ENCODE data around the gene GRK4. TPM values are rescaled to one million over a fixed set of nuclear protein-coding genes. Genes with fewer than 3 reads are reported as not detected.

GRK4 gene
- total RNA-seq, 6 donors from 2014 or later: 3.3 to 10.4 (median 4.7) TPM

GRCh38 chr4:3075652-3075981, 112.2 kb downstream of the GRK4 start:
- TF ChIP-seq CTCF (IDR thresholded peaks at IDR 0.05) (no peak), POLR2AphosphoS5 (IDR thresholded peaks at IDR 0.05) (no peak), POLR2A (IDR thresholded peaks at IDR 0.05) (no peak), EP300 (IDR thresholded peaks at IDR 0.05) (no peak)
- no peaks in the 10 kb centered on the region for H3K9me3 ChIP-seq
- H3K4me1 ChIP-seq: peaks cover 20 to 53% (median 23%) of the 10 kb centered on the region in 4 donors
- peak overlapping the region in 3 of 4 donors; percentile 69 to 96 (median 93) for H3K4me3 ChIP-seq
- DNase-seq (no peak), ATAC-seq (ENCODE audit: low FRiP score in 2 of 2) (no peak)
- no peaks in the 10 kb centered on the region for H3K27me3 ChIP-seq
- H3K27ac ChIP-seq: peak overlapping the region; percentile 85 to 96 (median 92)
- WGBS, 2 donors: 1 to 3% methylated on average over 7 to 8 of the region's 8 CpGs
- no peaks in the 10 kb centered on the region for H3K36me3 ChIP-seq

- H3K36me3 ChIP-seq: no peaks in the 10 kb centered on the region
- no peaks in the 10 kb centered on the region for H3K9me3 ChIP-seq
- H3K4me1 ChIP-seq: peaks cover 20 to 57% (median 23%) of the 10 kb centered on the region in 4 donors
- no peak overlapping the region for H3K27ac ChIP-seq
- no peaks in the 10 kb centered on the region for H3K27me3 ChIP-seq
- TF ChIP-seq EP300 (IDR thresholded peaks at IDR 0.05) (no peak), CTCF (IDR thresholded peaks at IDR 0.05) (no peak), POLR2AphosphoS5 (IDR thresholded peaks at IDR 0.05) (no peak), POLR2A (IDR thresholded peaks at IDR 0.05) (no peak)
- 68% methylated on average over 2 of the region's 2 CpGs for WGBS, 2 donors
- DNase-seq (no peak), ATAC-seq (ENCODE audit: low FRiP score in 2 of 2) (no peak)
- H3K4me3 ChIP-seq: no peak overlapping the region
These were observed 114.4 kb downstream of the GRK4 start for GRCh38 chr4:3077796-3078195.

DNA sequence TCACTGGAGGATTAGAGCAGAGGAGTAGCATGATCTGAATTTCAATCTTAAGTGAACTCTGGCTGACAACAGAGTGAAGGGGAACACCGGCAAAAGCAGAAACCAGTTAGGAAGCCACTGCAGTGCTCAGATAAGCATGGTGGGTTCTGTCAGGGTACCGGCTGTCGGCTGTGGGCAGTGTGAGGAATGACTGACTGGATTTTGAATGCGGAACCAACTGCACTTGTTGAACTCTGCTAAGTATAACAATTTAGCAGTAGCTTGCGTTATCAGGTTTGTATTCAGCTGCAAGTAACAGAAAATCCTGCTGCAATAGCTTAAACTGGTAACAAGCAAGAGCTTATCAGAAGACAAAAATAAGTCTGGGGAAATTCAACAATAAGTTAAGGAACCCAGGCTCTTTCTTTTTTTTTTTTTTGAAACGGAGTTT, 116.3 kb downstream of the GRK4 start:
- ATAC-seq (ENCODE audit: low FRiP score in 2 of 2): no peak
- 55 to 70% methylated on average over 6 of the region's 6 CpGs for WGBS, 2 donors
- no peak for TF ChIP-seq POLR2AphosphoS5 (IDR thresholded peaks at IDR 0.05)
- no peak for TF ChIP-seq CTCF (IDR thresholded peaks at IDR 0.05)
- TF ChIP-seq EP300 (IDR thresholded peaks at IDR 0.05): no peak
- no peak for TF ChIP-seq POLR2A (IDR thresholded peaks at IDR 0.05)
- peaks cover 17 to 54% (median 20%) of the 10 kb centered on the region in 4 donors for H3K4me1 ChIP-seq
- H3K27me3 ChIP-seq: no peaks in the 10 kb centered on the region
- no peak overlapping the region for H3K27ac ChIP-seq
- no peak overlapping the region for H3K4me3 ChIP-seq
- no peaks in the 10 kb centered on the region for H3K36me3 ChIP-seq
- no peak for DNase-seq
- no peaks in the 10 kb centered on the region for H3K9me3 ChIP-seq

DNA sequence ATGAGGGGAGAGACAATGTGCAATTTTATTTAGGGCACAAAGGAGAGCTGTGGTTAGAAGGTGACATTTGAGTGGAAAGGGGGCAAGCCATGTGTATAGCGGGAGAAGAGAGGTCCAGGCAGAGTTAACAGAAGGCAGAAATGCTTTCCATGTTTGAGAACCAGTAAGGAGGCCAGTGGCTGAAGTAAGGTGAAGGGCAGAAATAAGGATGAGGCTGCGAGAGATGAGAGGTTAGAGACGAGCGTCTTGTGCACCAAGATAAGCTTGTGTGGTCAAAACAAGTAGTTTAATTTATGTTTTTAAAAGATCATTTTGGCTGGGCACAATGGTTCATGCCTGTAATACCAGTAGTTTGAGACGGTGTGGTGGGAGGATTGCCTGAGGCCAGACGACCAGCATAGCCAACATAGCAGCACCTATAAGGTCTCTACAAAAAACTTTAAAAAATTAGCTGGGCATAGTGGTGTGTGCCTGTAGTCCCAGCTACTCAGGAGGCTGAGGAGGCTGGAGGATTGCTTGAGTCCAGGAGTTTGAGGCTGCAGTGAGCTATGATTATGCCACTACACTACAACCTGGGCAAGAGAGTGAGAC, 119.6 kb downstream of the GRK4 start:
- no peak for DNase-seq
- H3K27ac ChIP-seq: no peak overlapping the region
- H3K4me1 ChIP-seq: peaks cover 4 to 30% (median 9%) of the 10 kb centered on the region in 4 donors
- TF ChIP-seq CTCF (IDR thresholded peaks at IDR 0.05): no peak
- TF ChIP-seq EP300 (IDR thresholded peaks at IDR 0.05): no peak
- TF ChIP-seq POLR2A (IDR thresholded peaks at IDR 0.05): no peak
- TF ChIP-seq POLR2AphosphoS5 (IDR thresholded peaks at IDR 0.05): no peak
- no peaks in the 10 kb centered on the region for H3K9me3 ChIP-seq
- no peaks in the 10 kb centered on the region for H3K27me3 ChIP-seq
- H3K4me3 ChIP-seq: no peak overlapping the region
- no peak for ATAC-seq (ENCODE audit: low FRiP score in 2 of 2)
- WGBS, 2 donors: 81 to 84% methylated on average over 6 of the region's 6 CpGs
- H3K36me3 ChIP-seq: peaks cover 0 to 9% (median 8%) of the 10 kb centered on the region in 4 donors

DNA sequence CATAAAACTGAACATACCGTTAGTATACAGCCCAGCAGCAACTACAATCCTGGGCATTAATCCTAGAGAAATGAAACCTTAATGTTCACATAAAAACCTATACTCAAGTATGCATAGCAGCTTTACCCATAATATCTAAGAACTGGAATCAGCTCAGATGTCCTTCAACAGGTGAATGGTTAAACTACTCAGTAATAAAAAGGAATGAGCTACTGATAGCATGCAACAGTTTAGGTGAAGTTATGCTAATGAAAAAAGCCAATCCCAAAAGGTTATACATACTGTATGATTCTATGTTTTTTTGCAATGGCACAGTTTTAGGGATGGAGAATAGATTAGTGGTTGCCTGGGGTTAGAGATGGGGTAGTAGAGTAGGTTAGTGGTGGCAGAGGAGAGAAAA, 120.4 kb downstream of the GRK4 start:
- DNase-seq (no peak), ATAC-seq (ENCODE audit: low FRiP score in 2 of 2) (no peak)
- H3K9me3 ChIP-seq: no peaks in the 10 kb centered on the region
- no peak overlapping the region for H3K27ac ChIP-seq
- H3K4me1 ChIP-seq: peaks cover 2 to 25% (median 9%) of the 10 kb centered on the region in 4 donors
- no peak for TF ChIP-seq POLR2A (IDR thresholded peaks at IDR 0.05)
- TF ChIP-seq EP300 (IDR thresholded peaks at IDR 0.05): no peak
- no peak for TF ChIP-seq POLR2AphosphoS5 (IDR thresholded peaks at IDR 0.05)
- WGBS, 2 donors: 0 to 61% methylated on average over 1 of the region's 1 CpG
- peaks cover 3 to 15% (median 13%) of the 10 kb centered on the region in 4 donors for H3K36me3 ChIP-seq
- no peak overlapping the region for H3K4me3 ChIP-seq
- H3K27me3 ChIP-seq: no peaks in the 10 kb centered on the region

All from upper lobe of left lung (tissue), 6 donors.